GM18909 (cell line): ENCODE measurements around the gene CTSW.
"Not testable (repeated sequence)": the region's sequence is repeated elsewhere in the genome, so short reads cannot be mapped to it uniquely, and the experiment has no call there.

Source experiments
- ATAC-seq: cut with Tn5 transposase; IDR thresholded peaks from one replicate; pipeline ENCODE4 v1.9.1; 2021; ENCODE audit warnings: mild to moderate bottlenecking; ENCODE audit not compliant: unreplicated experiment, poor library complexity

Gene CTSW

GRCh38 chr11:65883786-65884715 is 4.4 kb downstream of the CTSW start:
- no peak for ATAC-seq

- ATAC-seq, result peak; percentile 28
Observed at GRCh38 chr11:65884716-65885092, 5.1 kb downstream of the CTSW start.

- no peak for ATAC-seq
Observed at GRCh38 chr11:65885231-65885630, 5.6 kb downstream of the CTSW start.

GRCh38 chr11:65885808-65886536 is 6.3 kb downstream of the CTSW start:
- ATAC-seq, result no peak

GRCh38 chr11:65886826-65887722 is 7.4 kb downstream of the CTSW start:
- no peak for ATAC-seq

GRCh38 chr11:65887723-65888162 is 8.1 kb downstream of the CTSW start:
- ATAC-seq, result no peak

GRCh38 chr11:65888163-65888814 is 8.7 kb downstream of the CTSW start, which contains the start of gene FIBP:
TSS of gene FIBP (minus strand) at chr11:65888471. CDS start at chr11:65888418, 53 bp downstream.
- peak; percentile 45 for ATAC-seq

- peak; percentile 54 for ATAC-seq
Observed at GRCh38 chr11:65890324-65891218, 10.9 kb downstream of the CTSW start, which contains the start of gene CCDC85B. TSS of gene CCDC85B (plus strand) at chr11:65890673. CDS start at chr11:65890784, 111 bp downstream.

- no peak for ATAC-seq
Observed at GRCh38 chr11:65891219-65892136, 11.8 kb downstream of the CTSW start.

- ATAC-seq, result not testable (repeated sequence)
Observed at GRCh38 chr11:65892137-65892540, 12.5 kb downstream of the CTSW start.

- no peak for ATAC-seq
Observed at GRCh38 chr11:65892661-65893317, 13.2 kb downstream of the CTSW start.

- no peak for ATAC-seq
Observed at GRCh38 chr11:65894034-65894591, 14.5 kb downstream of the CTSW start.

GRCh38 chr11:65895482-65895981 is 15.9 kb downstream of the CTSW start:
- no peak for ATAC-seq

- no peak for ATAC-seq
Observed at GRCh38 chr11:65896034-65896999, 16.7 kb downstream of the CTSW start.

- ATAC-seq, result no peak
Observed at GRCh38 chr11:65897020-65897471, 17.4 kb downstream of the CTSW start.
